Type B pancreatic cell (in vitro differentiated cells): ENCODE measurements around the gene CFAP52. TPM values are rescaled to one million over a fixed set of nuclear protein-coding genes. Genes with fewer than 3 reads are reported as not detected.

ENCODE experiments used
- DNase-seq: peaks from one replicate; pipeline ENCODE4 v3.0.0; 2021; ENCODE audit warnings: mixed read lengths; ENCODE audit not compliant: unreplicated experiment; ENCODE audit errors: extremely low spot score
- H3K27ac Mint-ChIP-seq: 2 replicates; pipeline ENCODE4 v1.8.0; 2021; ENCODE audit warnings: mild to moderate bottlenecking, mixed read lengths
- H3K27me3 Mint-ChIP-seq: 2 replicates; pipeline ENCODE4 v1.8.0; 2021; ENCODE audit warnings: mixed read lengths
- H3K36me3 Mint-ChIP-seq: 2 replicates; pipeline ENCODE4 v1.8.0; 2021; ENCODE audit warnings: mixed read lengths
- H3K4me1 Mint-ChIP-seq: one replicate; pipeline ENCODE4 v1.8.0; 2021; ENCODE audit warnings: mixed read lengths; ENCODE audit not compliant: unreplicated experiment
- H3K4me3 Mint-ChIP-seq: 2 replicates; pipeline ENCODE4 v1.8.0; 2021; ENCODE audit warnings: mild to moderate bottlenecking, mixed read lengths
- H3K9me3 Mint-ChIP-seq: 2 replicates; pipeline ENCODE4 v1.8.0; 2021; ENCODE audit warnings: mixed read lengths
- total RNA-seq: library from RNA; stranded (reverse); gene quantifications from 2 replicates; pipeline ENCODE4 v1.2.1, GENCODE V29; 2021; ENCODE audit warnings: low replicate concordance
- TF ChIP-seq, protein P1 (sequence below): fragments of 200-600 bp; sonication (generic); conservative IDR thresholded peaks from 2 replicates; pipeline ENCODE4 v1.5.0; 2021; ENCODE audit warnings: antibody characterized with exemption, mild to moderate bottlenecking

CFAP52 gene
- total RNA-seq, 1 donor from 2014 or later = 7.0 TPM

DNA sequence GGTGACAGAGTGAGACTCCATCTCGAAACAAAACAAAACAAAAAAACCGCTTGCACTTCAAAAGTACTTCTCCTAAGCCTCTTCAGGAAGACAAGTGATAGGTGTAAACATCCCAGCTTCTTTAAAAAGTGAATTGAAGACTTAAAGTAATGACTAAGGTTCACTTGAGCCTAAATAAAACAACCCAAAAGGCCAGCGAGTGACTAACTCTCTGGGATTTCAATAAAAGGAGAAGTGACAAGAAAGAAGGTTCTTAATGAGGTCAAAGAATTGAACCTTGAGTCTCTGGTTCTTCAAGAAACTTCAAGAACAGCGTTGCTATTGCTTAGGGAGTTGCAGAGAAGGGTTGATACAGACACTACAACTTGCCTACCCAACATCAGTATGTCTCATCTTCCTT lies 43.0 kb upstream of the CFAP52 start:
- H3K4me1 Mint-ChIP-seq = peaks cover 4% of the 10 kb centered on the region
- H3K9me3 Mint-ChIP-seq = no peaks in the 10 kb centered on the region
- no peaks in the 10 kb centered on the region for H3K27me3 Mint-ChIP-seq
- DNase-seq = no peak
- TF ChIP-seq, protein P1, sequence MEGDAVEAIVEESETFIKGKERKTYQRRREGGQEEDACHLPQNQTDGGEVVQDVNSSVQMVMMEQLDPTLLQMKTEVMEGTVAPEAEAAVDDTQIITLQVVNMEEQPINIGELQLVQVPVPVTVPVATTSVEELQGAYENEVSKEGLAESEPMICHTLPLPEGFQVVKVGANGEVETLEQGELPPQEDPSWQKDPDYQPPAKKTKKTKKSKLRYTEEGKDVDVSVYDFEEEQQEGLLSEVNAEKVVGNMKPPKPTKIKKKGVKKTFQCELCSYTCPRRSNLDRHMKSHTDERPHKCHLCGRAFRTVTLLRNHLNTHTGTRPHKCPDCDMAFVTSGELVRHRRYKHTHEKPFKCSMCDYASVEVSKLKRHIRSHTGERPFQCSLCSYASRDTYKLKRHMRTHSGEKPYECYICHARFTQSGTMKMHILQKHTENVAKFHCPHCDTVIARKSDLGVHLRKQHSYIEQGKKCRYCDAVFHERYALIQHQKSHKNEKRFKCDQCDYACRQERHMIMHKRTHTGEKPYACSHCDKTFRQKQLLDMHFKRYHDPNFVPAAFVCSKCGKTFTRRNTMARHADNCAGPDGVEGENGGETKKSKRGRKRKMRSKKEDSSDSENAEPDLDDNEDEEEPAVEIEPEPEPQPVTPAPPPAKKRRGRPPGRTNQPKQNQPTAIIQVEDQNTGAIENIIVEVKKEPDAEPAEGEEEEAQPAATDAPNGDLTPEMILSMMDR = no peak
- H3K27ac Mint-ChIP-seq = no peak overlapping the region
- no peak overlapping the region for H3K4me3 Mint-ChIP-seq
- peaks cover 3% of the 10 kb centered on the region for H3K36me3 Mint-ChIP-seq

DNA sequence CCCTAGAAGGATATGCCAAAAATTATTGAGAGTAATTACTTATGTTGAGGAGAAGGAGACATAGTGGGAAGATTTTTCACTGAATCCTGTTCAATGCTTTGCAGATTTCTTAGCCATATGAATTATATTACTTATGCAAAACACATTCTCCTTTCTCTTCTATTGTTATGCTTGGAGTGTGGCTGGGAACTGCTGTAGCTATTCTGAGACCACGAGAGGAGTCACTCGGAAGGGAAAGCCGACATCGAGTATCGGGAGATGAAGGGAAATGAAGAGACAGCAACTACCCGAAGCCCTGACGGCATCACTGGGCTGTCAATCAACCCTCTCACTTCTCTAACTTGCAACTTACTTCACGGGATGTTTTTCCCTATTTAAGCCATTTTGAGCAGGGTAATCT lies 40.4 kb upstream of the CFAP52 start:
- no peak for DNase-seq
- peaks cover 2% of the 10 kb centered on the region for H3K4me1 Mint-ChIP-seq

DNA sequence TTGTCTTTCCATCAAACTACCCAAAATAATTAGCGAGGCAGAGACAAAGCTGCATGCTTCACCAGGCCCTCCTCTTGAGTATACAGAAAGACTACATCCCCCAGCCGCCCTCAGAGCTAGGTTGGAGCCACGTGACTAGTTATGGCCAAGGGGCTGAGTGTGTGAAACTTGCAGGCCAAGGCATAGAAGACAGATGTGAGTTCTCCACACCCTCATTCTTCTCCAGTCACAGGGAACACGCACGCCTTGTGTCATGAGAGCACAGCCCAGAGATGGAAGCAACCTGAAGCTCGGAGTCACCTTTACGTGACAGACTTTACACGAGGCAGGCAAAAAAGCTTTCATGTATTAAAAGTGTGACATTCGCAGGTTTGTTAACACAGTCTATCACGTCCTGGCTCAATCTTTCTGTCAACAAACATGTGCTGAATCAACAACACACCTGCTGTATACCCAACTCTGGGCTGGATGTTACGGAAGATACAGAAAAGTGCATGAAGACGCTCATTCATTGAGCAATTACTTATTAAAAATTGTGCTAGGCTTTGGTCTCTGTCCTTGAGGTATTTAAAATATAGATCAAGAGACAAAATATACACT lies 39.2 kb upstream of the CFAP52 start:
- Mint-ChIP-seq H3K4me3 (peak overlapping the region; percentile 63), H3K36me3 (peaks cover 15% of the 10 kb centered on the region), H3K4me1 (no peaks in the 10 kb centered on the region), H3K27me3 (no peaks in the 10 kb centered on the region), H3K27ac (peak overlapping the region; percentile 96), H3K9me3 (no peaks in the 10 kb centered on the region)
- TF ChIP-seq, protein P1 = no peak
- no peak for DNase-seq

More for the DNA sequence above, 40.4 kb upstream of the CFAP52 start:
- TF ChIP-seq, protein P1 = no peak
- no peak overlapping the region for H3K4me3 Mint-ChIP-seq
- no peaks in the 10 kb centered on the region for H3K9me3 Mint-ChIP-seq
- H3K27me3 Mint-ChIP-seq = no peaks in the 10 kb centered on the region
- no peak overlapping the region for H3K27ac Mint-ChIP-seq
- peaks cover 15% of the 10 kb centered on the region for H3K36me3 Mint-ChIP-seq

DNA sequence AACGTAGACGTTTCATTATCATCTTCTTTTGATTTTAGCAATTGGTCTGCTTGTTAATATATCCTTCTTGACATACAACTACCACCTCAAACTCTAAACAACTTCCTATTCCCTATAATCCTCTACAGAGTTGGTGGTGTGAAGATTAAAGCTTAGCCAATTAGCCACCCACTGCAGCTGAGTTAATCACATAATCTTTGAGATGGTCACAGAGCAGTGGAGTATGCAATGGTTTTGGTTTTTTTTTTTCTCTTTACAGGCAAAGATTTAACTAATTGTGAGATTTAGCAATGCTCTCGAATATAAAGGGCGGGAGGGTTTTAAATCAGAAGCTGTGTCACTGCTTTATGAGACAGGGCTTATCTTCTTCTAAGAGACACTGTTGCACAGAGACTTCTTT lies 37.8 kb upstream of the CFAP52 start:
- no peak for DNase-seq

DNA sequence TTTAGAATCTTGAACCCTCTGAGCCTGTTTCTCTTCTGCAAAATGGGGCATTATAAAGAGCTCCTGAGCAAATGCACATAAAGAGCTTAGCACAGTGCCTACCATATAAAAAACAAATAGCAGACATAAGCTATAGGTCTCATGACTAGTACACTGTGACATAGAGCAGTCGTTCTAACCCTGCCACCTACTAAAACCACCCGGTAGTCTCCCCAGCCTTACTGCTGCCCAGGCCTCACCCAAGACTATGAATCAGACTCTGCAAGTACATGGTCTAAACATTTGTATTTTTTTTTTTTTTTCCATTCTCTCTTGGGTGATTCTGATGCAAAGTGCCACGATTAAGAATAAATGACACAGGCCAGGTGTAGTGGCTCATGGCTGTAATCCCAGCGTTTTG lies 34.7 kb upstream of the CFAP52 start:
- Mint-ChIP-seq H3K4me3 (no peak overlapping the region), H3K27ac (no peak overlapping the region), H3K36me3 (peaks cover 12% of the 10 kb centered on the region), H3K9me3 (no peaks in the 10 kb centered on the region), H3K4me1 (no peaks in the 10 kb centered on the region), H3K27me3 (no peaks in the 10 kb centered on the region)
- TF ChIP-seq, protein P1 = no peak
- DNase-seq = no peak

More for the DNA sequence above, 37.8 kb upstream of the CFAP52 start:
- Mint-ChIP-seq H3K4me3 (no peak overlapping the region), H3K27ac (peak overlapping the region; percentile 8), H3K27me3 (no peaks in the 10 kb centered on the region), H3K4me1 (no peaks in the 10 kb centered on the region), H3K9me3 (no peaks in the 10 kb centered on the region), H3K36me3 (peaks cover 15% of the 10 kb centered on the region)
- TF ChIP-seq, protein P1 = no peak

DNA sequence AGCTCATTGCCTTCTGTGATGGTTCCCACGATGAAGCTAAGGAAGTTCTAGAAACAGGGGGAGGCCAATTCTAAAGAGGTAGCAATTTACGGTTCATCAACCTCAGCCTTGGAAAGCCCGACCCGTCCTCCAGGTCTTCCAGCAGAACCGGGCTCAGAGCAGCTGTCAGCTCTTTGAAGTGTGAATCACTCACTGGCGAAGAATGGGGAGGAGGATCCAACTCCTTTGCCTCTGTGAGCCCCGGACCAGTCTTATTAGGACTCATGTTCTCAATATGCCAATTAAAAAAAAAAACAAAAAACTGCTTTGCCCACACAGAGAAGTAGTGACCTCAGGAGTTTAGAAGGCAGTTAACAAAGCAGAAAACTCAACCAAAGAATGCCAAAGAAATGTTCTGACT lies 32.2 kb upstream of the CFAP52 start:
- no peak for DNase-seq
- H3K27ac Mint-ChIP-seq = no peak overlapping the region
- no peaks in the 10 kb centered on the region for H3K27me3 Mint-ChIP-seq
- H3K4me3 Mint-ChIP-seq = no peak overlapping the region
- H3K36me3 Mint-ChIP-seq = peaks cover 8% of the 10 kb centered on the region
- H3K9me3 Mint-ChIP-seq = no peaks in the 10 kb centered on the region
- H3K4me1 Mint-ChIP-seq = no peaks in the 10 kb centered on the region
- TF ChIP-seq, protein P1 = no peak
